Frontal cortex (tissue), 4 donors: ENCODE data around the gene SPINT3. TPM values are rescaled to one million over a fixed set of nuclear protein-coding genes. Genes with fewer than 3 reads are reported as not detected.
A peak's percentile ranks its signal among the peaks of the same experiment; 100 is the strongest.
"Not testable (repeated sequence)": the region's sequence is repeated elsewhere in the genome, so short reads cannot be mapped to it uniquely, and the experiment has no call there.

ENCODE experiments used
- DNase-seq, 2 donors: peaks; one replicate each; pipeline ENCODE4 v3.0.0; 2012; ENCODE audit warnings: low spot score in 2 of 2
- FAIRE-seq: peaks from 2 replicates; lab custom pipeline; 2012; peaks lifted over from hg19 to GRCh38; lab: Jason Lieb, UNC
- total RNA-seq: library from RNA; depleted of rRNA; stranded (reverse); fragments of >200 nt; gene quantifications from one replicate; pipeline ENCODE4 v1.2.3, GENCODE V29; 2014
- donor health status: control.
- donor health status: control.
- donor health status: control.

Gene SPINT3
- total RNA-seq, 1 donor from 2014 or later = not detected

GRCh38 chr20:45506398-45506797, 9.0 kb downstream of the SPINT3 start:
- FAIRE-seq (no peak), DNase-seq (no peak)

- FAIRE-seq (no peak), DNase-seq (no peak)
These were observed 12.0 kb downstream of the SPINT3 start for GRCh38 chr20:45503403-45503802.

- DNase-seq = no peak
- FAIRE-seq = no peak
These were observed 12.9 kb downstream of the SPINT3 start for GRCh38 chr20:45502561-45502960.

- DNase-seq (no peak), FAIRE-seq (no peak)
These were observed 13.8 kb downstream of the SPINT3 start for GRCh38 chr20:45501600-45501999.

GRCh38 chr20:45500022-45500421, 15.4 kb downstream of the SPINT3 start:
- no peak for DNase-seq
- FAIRE-seq = no peak

- FAIRE-seq = no peak
- no peak for DNase-seq
These were observed 17.4 kb downstream of the SPINT3 start for GRCh38 chr20:45497971-45498494.

- FAIRE-seq (no peak), DNase-seq (no peak)
These were observed 19.3 kb downstream of the SPINT3 start for GRCh38 chr20:45496166-45496565.

- FAIRE-seq (no peak), DNase-seq (no peak)
These were observed 19.9 kb downstream of the SPINT3 start for GRCh38 chr20:45495501-45495941.

- FAIRE-seq = no peak
- DNase-seq = no peak
These were observed 26.3 kb downstream of the SPINT3 start for GRCh38 chr20:45489083-45489531.

- DNase-seq (no peak), FAIRE-seq (no peak)
These were observed 28.2 kb downstream of the SPINT3 start for GRCh38 chr20:45487231-45487635.

- FAIRE-seq (no peak), DNase-seq (no peak)
These were observed 30.0 kb downstream of the SPINT3 start for GRCh38 chr20:45485388-45485787.

GRCh38 chr20:45484676-45485075, 30.7 kb downstream of the SPINT3 start:
- no peak for DNase-seq
- FAIRE-seq = no peak

GRCh38 chr20:45479822-45480221, 35.6 kb downstream of the SPINT3 start:
- DNase-seq (no peak), FAIRE-seq (no peak)

- DNase-seq, FAIRE-seq: not testable (repeated sequence)
These were observed 37.8 kb downstream of the SPINT3 start for GRCh38 chr20:45477530-45478148.

GRCh38 chr20:45472286-45472685, 43.1 kb downstream of the SPINT3 start:
- not testable (repeated sequence) for DNase-seq, FAIRE-seq

- FAIRE-seq (no peak), DNase-seq (no peak)
These were observed 44.5 kb downstream of the SPINT3 start for GRCh38 chr20:45470937-45471336.

- DNase-seq (peak in 1 of 2 donors; percentile 38), FAIRE-seq (no peak)
These were observed 45.0 kb downstream of the SPINT3 start for GRCh38 chr20:45470262-45470931.

GRCh38 chr20:45469336-45470261, 45.8 kb downstream of the SPINT3 start, which contains the start of gene WFDC2:
Gene WFDC2 (plus strand): TSS chr20:45469753. CDS start chr20:45469782, 29 bp downstream.
- DNase-seq = no peak
- no peak for FAIRE-seq

GRCh38 chr20:45467861-45468260, 47.6 kb downstream of the SPINT3 start:
- no peak for FAIRE-seq
- no peak for DNase-seq

GRCh38 chr20:45467172-45467571, 48.2 kb downstream of the SPINT3 start:
- DNase-seq = no peak
- FAIRE-seq = no peak
